OCI-LY7 (cell line): ENCODE measurements around the gene TRIP12.

Experiments used
- EZH2phosphoT487 ChIP-seq: fragments of 200-600 bp; sonication (generic); IDR thresholded peaks from 2 replicates; pipeline ENCODE4 v1.6.1; 2018; ENCODE audit warnings: low read depth, borderline replicate concordance, mild to moderate bottlenecking, mixed run types, antibody characterized with exemption, low read length, moderate library complexity, mixed read lengths
- TF ChIP-seq, protein P1 (sequence below): fragments of 200-600 bp; sonication (generic); conservative IDR thresholded peaks from 2 replicates; pipeline ENCODE4 v1.5.1; 2014; ENCODE audit warnings: mild to moderate bottlenecking, antibody characterized with exemption, low read length, moderate library complexity, mixed read lengths

DNA sequence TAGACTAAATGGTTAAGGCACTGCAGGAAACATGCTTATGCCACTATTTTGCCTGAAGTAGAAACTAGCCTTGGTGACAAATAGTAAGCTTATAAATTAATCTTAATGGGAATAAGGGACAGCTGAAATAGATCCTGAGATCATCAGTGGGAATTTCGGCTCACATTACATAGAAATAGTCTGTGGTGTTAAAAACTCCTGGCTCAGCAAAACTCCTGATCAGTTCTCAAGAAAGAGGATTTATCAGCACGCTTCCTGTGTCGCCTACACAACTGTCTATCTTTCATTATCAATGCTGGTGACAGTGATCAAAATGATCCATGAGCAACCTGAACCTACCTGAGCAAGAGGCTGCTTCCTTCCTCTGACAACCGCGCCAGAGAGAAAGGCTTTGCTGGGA is 190.4 kb downstream of the TRIP12 start:
- TF ChIP-seq, protein P1, sequence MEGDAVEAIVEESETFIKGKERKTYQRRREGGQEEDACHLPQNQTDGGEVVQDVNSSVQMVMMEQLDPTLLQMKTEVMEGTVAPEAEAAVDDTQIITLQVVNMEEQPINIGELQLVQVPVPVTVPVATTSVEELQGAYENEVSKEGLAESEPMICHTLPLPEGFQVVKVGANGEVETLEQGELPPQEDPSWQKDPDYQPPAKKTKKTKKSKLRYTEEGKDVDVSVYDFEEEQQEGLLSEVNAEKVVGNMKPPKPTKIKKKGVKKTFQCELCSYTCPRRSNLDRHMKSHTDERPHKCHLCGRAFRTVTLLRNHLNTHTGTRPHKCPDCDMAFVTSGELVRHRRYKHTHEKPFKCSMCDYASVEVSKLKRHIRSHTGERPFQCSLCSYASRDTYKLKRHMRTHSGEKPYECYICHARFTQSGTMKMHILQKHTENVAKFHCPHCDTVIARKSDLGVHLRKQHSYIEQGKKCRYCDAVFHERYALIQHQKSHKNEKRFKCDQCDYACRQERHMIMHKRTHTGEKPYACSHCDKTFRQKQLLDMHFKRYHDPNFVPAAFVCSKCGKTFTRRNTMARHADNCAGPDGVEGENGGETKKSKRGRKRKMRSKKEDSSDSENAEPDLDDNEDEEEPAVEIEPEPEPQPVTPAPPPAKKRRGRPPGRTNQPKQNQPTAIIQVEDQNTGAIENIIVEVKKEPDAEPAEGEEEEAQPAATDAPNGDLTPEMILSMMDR, result no peak
- no peak for TF ChIP-seq EZH2phosphoT487
